T-cell (primary cell): ENCODE data around the gene PPP1R7. TPM values are rescaled to one million over a fixed set of nuclear protein-coding genes. Genes with fewer than 3 reads are reported as not detected.

Source experiments
- ATAC-seq, 4 experiments: fragments of 200-7000 bp in 3 of 4; fragments of 150-1000 bp in 1 of 4; cut with Tn5 transposase; replicated peaks in 1 of 4; 1 replicate in 3 of 4; 2 replicates in 1 of 4; pipeline ENCODE4 v1.10.0; 2021; ENCODE audit warnings: moderate library complexity in 3 of 4, mild to moderate bottlenecking in 2 of 4, moderate number of reproducible peaks in 1 of 4
- CTCF ChIA-PET, 2 donors: fragments of 300-600 bp; sonication (Branson Sonifier 250); formaldehyde crosslinking; loops; one replicate each; lab custom pipeline; 2022; ENCODE audit warnings: antibody characterized with exemption in 2 of 2; lab: Charles Lee
- POLR2A ChIA-PET, 2 donors: fragments of 300-600 bp; sonication (Branson Sonifier 250); formaldehyde crosslinking; loops; one replicate each; lab custom pipeline; 2022; ENCODE audit warnings: antibody characterized with exemption in 2 of 2; lab: Charles Lee
- DNase-seq, 35 experiments: peaks; one replicate each; pipeline versions ENCODE4 v3.0.0 to v3.0.0-alpha.2; 2013 to 2023
- H3K27ac ChIP-seq: one replicate; pipeline ENCODE4 v1.5.1; 2013; ENCODE audit warnings: low read length
- H3K27me3 ChIP-seq, 2 experiments: replicated peaks in 1 of 2; 1 replicate in 1 of 2; 2 replicates in 1 of 2; pipeline versions ENCODE4 v1.6.1 to v1.7.0; 2013; ENCODE audit warnings: low read length in 1 of 2, mixed read lengths in 1 of 2; ENCODE audit not compliant: control insufficient read depth in 2 of 2, insufficient read depth in 2 of 2; ENCODE audit errors: extremely low read depth in 1 of 2
- H3K36me3 ChIP-seq, 2 donors: 1 replicate in 1 of 2; 2 replicates in 1 of 2; pipeline versions ENCODE4 v1.6.1 to v1.7.0; 2013; ENCODE audit warnings: low read length in 1 of 2; ENCODE audit not compliant: control insufficient read depth in 2 of 2, insufficient read depth in 1 of 2; ENCODE audit errors: extremely low read depth in 1 of 2
- H3K4me1 ChIP-seq, 2 experiments: 1 replicate in 1 of 2; 2 replicates in 1 of 2; pipeline versions ENCODE4 v1.6.1 to v1.7.0; 2013; ENCODE audit warnings: low read length in 2 of 2, mixed read lengths in 1 of 2; ENCODE audit not compliant: insufficient read depth in 2 of 2, control insufficient read depth in 1 of 2; ENCODE audit errors: extremely low read depth in 1 of 2
- H3K4me3 ChIP-seq, 2 donors: 1 replicate in 1 of 2; 2 replicates in 1 of 2; pipeline versions ENCODE4 v1.5.1 to v1.7.0; 2013; ENCODE audit warnings: mild to moderate bottlenecking in 2 of 2, low read length in 1 of 2, moderate library complexity in 1 of 2; ENCODE audit not compliant: control insufficient read depth in 1 of 2; ENCODE audit errors: extremely low read depth in 1 of 2
- H3K9me3 ChIP-seq: 2 replicates; pipeline ENCODE4 v1.7.0; 2013
- H3K27ac Mint-ChIP-seq, 2 donors: one replicate each; pipeline ENCODE4 v1.8.0; 2020 to 2021; ENCODE audit warnings: mild to moderate bottlenecking in 2 of 2, mixed read lengths in 2 of 2
- H3K27me3 Mint-ChIP-seq, 2 donors: one replicate each; pipeline ENCODE4 v1.8.0; 2021 to 2022; ENCODE audit warnings: mixed read lengths in 2 of 2
- H3K36me3 Mint-ChIP-seq: one replicate; pipeline ENCODE4 v1.8.0; 2021; ENCODE audit warnings: mixed read lengths
- H3K4me1 Mint-ChIP-seq, 3 donors: one replicate each; pipeline ENCODE4 v1.8.0; 2020 to 2022; ENCODE audit warnings: mixed read lengths in 3 of 3, mild to moderate bottlenecking in 1 of 3
- H3K4me3 Mint-ChIP-seq, 3 donors: one replicate each; pipeline ENCODE4 v1.8.0; 2020 to 2022; ENCODE audit warnings: mild to moderate bottlenecking in 3 of 3, mixed read lengths in 3 of 3, moderate library complexity in 3 of 3
- H3K9me3 Mint-ChIP-seq, 3 donors: one replicate each; pipeline ENCODE4 v1.8.0; 2020 to 2022; ENCODE audit warnings: mixed read lengths in 3 of 3
- WGBS: methylation state at CpG from one replicate; pipeline ENCODE4 v1.1.5; 2013; ENCODE audit warnings: missing lambda C conversion rate; ENCODE audit not compliant: insufficient coverage; 5-methylcytosine and 5-hydroxymethylcytosine counted together
- total RNA-seq, 35 experiments: library from RNA in 6 of 35; stranded (reverse) in 6 of 35; fragments of 120-200 nt in 1 of 35; gene quantifications; one replicate each; pipeline versions ENCODE4 v1.2.1 to v1.2.4 and lab custom pipeline; 2013 to 2026

PPP1R7 gene
- total RNA-seq, 5 donors from 2014 or later (not counting 1 experiment from before 2014, with no cell fraction given): 46.6 to 61.2 (median 53.8) TPM

- CTCF ChIA-PET: no interaction called here
- Histone ChIP-seq H3K9me3 (no peaks in the 10 kb centered on the region), H3K27ac (no peak overlapping the region), H3K4me1 (no peaks in the 10 kb centered on the region), H3K27me3 (no peaks in the 10 kb centered on the region), H3K36me3 (peaks cover 0 to 57% of the 10 kb centered on the region in 2 donors), H3K4me3 (no peak overlapping the region)
- 95% methylated on average over 8 of the region's 8 CpGs for WGBS
- POLR2A ChIA-PET: no interaction called here
- Mint-ChIP-seq H3K27ac (no peak overlapping the region), H3K36me3 (peaks cover 46% of the 10 kb centered on the region), H3K4me1 (peaks cover 0 to under 1% (median 0%) of the 10 kb centered on the region in 3 donors), H3K4me3 (no peak overlapping the region), H3K27me3 (no peaks in the 10 kb centered on the region), H3K9me3 (no peaks in the 10 kb centered on the region)
- ATAC-seq (no peak), DNase-seq (no peak)
Observed at GRCh38 chr2:241136191-241136590, 14.1 kb upstream of the PPP1R7 start.

DNA sequence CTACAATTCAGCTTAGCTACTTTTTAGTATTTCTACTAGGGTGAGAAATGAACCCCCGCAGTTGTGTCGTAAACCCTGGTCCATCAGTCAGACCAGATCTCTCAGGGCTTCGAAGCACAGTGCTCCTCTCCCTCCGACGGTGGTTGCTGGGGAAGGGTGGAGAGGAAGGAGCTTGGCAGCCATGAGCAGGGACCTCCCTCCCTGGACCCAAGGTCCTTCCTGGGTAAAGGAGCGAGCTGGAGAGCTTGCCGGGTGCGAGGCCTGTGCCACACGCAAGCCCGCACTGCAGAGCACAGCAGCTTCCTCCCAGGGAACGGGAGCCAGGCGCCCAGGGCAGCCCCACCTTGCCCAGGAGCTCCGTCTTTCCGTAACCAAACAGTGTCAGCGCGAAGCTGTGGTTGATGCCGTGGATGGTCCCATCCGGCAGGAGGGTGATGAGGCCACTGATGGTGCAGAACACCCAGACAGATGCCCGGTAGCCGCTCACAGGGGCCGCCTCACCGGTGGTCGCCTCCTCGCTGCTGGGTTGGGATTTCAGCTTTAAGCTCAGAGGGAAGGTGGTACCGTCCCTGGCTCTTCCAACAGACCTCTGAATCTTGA lies 13.5 kb upstream of the PPP1R7 start:
- Histone ChIP-seq H3K27me3 (no peaks in the 10 kb centered on the region), H3K4me3 (no peak overlapping the region), H3K36me3 (peaks cover 0 to 57% of the 10 kb centered on the region in 2 donors), H3K27ac (no peak overlapping the region), H3K9me3 (no peaks in the 10 kb centered on the region), H3K4me1 (no peaks in the 10 kb centered on the region)
- DNase-seq (no peak), ATAC-seq (no peak)
- H3K27ac Mint-ChIP-seq: no peak overlapping the region
- ChIA-PET POLR2A (no interaction called here), CTCF (no interaction called here)
- no peaks in the 10 kb centered on the region for H3K27me3 Mint-ChIP-seq
- H3K36me3 Mint-ChIP-seq: peaks cover 51% of the 10 kb centered on the region
- peaks cover 0 to 6% (median 0%) of the 10 kb centered on the region in 3 donors for H3K4me1 Mint-ChIP-seq
- H3K4me3 Mint-ChIP-seq: no peak overlapping the region
- WGBS: 97% methylated on average over 25 of the region's 25 CpGs
- H3K9me3 Mint-ChIP-seq: no peaks in the 10 kb centered on the region

DNA sequence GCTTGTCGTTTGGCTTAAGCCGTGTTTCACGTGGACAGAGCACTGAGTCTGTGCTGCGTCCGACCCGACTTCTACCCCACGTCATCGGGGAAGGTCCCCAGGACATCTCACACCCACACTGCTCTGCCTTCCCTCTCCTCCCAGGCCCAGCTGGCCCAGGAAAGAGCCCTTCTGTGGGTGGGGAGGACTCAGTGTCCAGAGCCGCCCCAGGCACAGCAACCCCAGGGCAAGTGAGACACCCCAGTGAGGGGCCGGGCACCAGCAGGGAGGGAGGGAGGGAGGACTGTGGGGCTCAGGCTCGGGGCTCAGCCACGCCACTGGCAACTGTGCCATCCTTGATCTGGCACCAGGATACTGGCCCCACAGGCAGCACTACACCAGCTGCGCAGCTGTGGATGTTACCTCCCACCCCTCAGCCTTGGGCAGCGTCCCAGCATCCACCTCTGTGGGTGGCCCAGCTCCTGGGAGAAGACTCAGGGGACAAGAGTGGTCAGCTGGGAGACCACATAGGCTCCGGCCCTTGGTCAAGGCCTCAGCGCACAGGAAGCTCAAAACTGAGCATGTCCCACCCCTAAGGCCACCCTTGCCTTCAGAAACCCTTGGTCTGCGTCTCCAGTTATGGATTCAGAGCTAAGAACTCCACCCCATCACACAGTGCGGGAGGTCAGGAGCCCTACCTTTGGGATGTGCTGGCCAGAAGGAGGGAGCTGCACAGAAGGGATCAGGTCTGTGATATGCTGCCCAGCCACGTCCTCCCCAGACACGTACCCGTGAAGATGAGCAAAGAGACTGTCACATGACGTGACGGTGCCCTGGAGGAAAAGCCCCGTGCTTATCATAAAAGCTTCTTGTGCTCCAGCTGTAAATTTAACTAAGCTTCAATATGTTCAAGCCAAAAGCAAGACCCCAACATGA lies 12.7 kb upstream of the PPP1R7 start:
- ATAC-seq (no peak), DNase-seq (no peak)
- no peak overlapping the region for H3K4me3 Mint-ChIP-seq
- peaks cover 57% of the 10 kb centered on the region for H3K36me3 Mint-ChIP-seq
- Histone ChIP-seq H3K9me3 (no peaks in the 10 kb centered on the region), H3K27me3 (no peaks in the 10 kb centered on the region), H3K27ac (no peak overlapping the region), H3K4me3 (no peak overlapping the region), H3K4me1 (no peaks in the 10 kb centered on the region), H3K36me3 (peaks cover 3 to 63% of the 10 kb centered on the region in 2 donors)
- no peaks in the 10 kb centered on the region for H3K27me3 Mint-ChIP-seq
- H3K27ac Mint-ChIP-seq: no peak overlapping the region
- ChIA-PET CTCF (no interaction called here), POLR2A (no interaction called here)
- H3K9me3 Mint-ChIP-seq: no peaks in the 10 kb centered on the region
- 96% methylated on average over 15 of the region's 24 CpGs for WGBS
- H3K4me1 Mint-ChIP-seq: peaks cover 0 to 12% (median 3%) of the 10 kb centered on the region in 3 donors

DNA sequence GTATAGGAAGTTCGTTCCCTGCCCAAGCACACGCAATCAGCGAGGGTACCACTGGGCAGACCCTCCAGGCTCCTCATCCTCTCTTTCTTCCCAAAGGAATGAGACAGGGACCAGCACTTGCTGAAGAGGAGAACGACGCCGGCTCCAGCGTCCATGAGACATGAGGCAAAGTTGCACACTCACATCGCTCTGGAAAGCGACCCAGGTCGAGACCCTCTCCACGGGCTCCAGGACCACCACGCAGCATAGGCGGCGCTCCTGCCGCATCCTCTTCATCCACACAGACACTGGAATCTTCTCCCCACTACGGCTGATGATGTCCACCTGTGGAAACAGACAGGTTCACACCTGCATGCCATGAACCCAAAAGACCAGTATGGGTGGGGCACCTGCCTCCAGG lies 11.8 kb upstream of the PPP1R7 start:
- Histone ChIP-seq H3K4me3 (no peak overlapping the region), H3K36me3 (peaks cover 4 to 65% of the 10 kb centered on the region in 2 donors), H3K27me3 (no peaks in the 10 kb centered on the region), H3K4me1 (no peaks in the 10 kb centered on the region), H3K9me3 (no peaks in the 10 kb centered on the region), H3K27ac (no peak overlapping the region)
- Mint-ChIP-seq H3K9me3 (no peaks in the 10 kb centered on the region), H3K36me3 (peaks cover 48% of the 10 kb centered on the region), H3K27ac (no peak overlapping the region), H3K4me1 (peaks cover 0 to 12% (median 3%) of the 10 kb centered on the region in 3 donors), H3K27me3 (no peaks in the 10 kb centered on the region), H3K4me3 (no peak overlapping the region)
- ATAC-seq (no peak), DNase-seq (no peak)
- ChIA-PET POLR2A (no interaction called here), CTCF (no interaction called here)
- 98% methylated on average over 10 of the region's 16 CpGs for WGBS

GRCh38 chr2:241139531-241140444 lies 10.5 kb upstream of the PPP1R7 start:
- CTCF ChIA-PET: no interaction called here
- POLR2A ChIA-PET: no interaction called here
- H3K4me1 Mint-ChIP-seq: peaks cover 0 to 13% (median 3%) of the 10 kb centered on the region in 3 donors
- H3K9me3 Mint-ChIP-seq: no peaks in the 10 kb centered on the region
- no peak overlapping the region for H3K4me3 ChIP-seq
- no peaks in the 10 kb centered on the region for H3K9me3 ChIP-seq
- peak overlapping the region in 1 of 2 donors; percentile 34 for H3K27ac Mint-ChIP-seq
- H3K4me3 Mint-ChIP-seq: no peak overlapping the region
- H3K27me3 Mint-ChIP-seq: no peaks in the 10 kb centered on the region
- H3K36me3 Mint-ChIP-seq: peaks cover 47% of the 10 kb centered on the region
- H3K27ac ChIP-seq: no peak overlapping the region
- ATAC-seq (no peak), DNase-seq (no peak)
- H3K4me1 ChIP-seq: no peaks in the 10 kb centered on the region
- 95% methylated on average over 20 of the region's 24 CpGs for WGBS
- no peaks in the 10 kb centered on the region for H3K27me3 ChIP-seq
- H3K36me3 ChIP-seq: peaks cover 8 to 60% of the 10 kb centered on the region in 2 donors

- H3K9me3 Mint-ChIP-seq: no peaks in the 10 kb centered on the region
- ATAC-seq (no peak), DNase-seq (no peak)
- H3K4me1 Mint-ChIP-seq: peaks cover 0 to 18% (median 3%) of the 10 kb centered on the region in 3 donors
- no peak overlapping the region for H3K4me3 ChIP-seq
- no peaks in the 10 kb centered on the region for H3K27me3 Mint-ChIP-seq
- H3K9me3 ChIP-seq: no peaks in the 10 kb centered on the region
- no peak overlapping the region for H3K4me3 Mint-ChIP-seq
- no peak overlapping the region for H3K27ac ChIP-seq
- H3K36me3 Mint-ChIP-seq: peaks cover 45% of the 10 kb centered on the region
- POLR2A ChIA-PET: no interaction called here
- H3K4me1 ChIP-seq: no peaks in the 10 kb centered on the region
- CTCF ChIA-PET: no interaction called here
- peaks cover 8 to 56% of the 10 kb centered on the region in 2 donors for H3K36me3 ChIP-seq
- H3K27me3 ChIP-seq: no peaks in the 10 kb centered on the region
- 97% methylated on average over 10 of the region's 10 CpGs for WGBS
- H3K27ac Mint-ChIP-seq: no peak overlapping the region
Observed at GRCh38 chr2:241140445-241140840, 9.8 kb upstream of the PPP1R7 start.
